Liver (tissue), 9 donors: ENCODE results near the gene ADPRH. TPM values are rescaled to one million over a fixed set of nuclear protein-coding genes. Genes with fewer than 3 reads are reported as not detected.

ENCODE experiments used
- DNase-seq: peaks from one replicate; pipeline ENCODE4 v3.0.0-alpha.2; 2017; ENCODE audit warnings: low spot score
- H3K27ac ChIP-seq, 2 donors: one replicate each; pipeline ENCODE4 v1.7.0; 2013; ENCODE audit warnings: inconsistent platforms in 2 of 2, low read length in 2 of 2, control low read depth in 1 of 2, low read depth in 1 of 2, mild to moderate bottlenecking in 1 of 2
- H3K27me3 ChIP-seq, 4 donors: one replicate each; pipeline versions ENCODE4 v1.6.1 to v1.7.0; 2013; ENCODE audit warnings: low read length in 3 of 4, inconsistent platforms in 1 of 4, mild to moderate bottlenecking in 1 of 4, moderate library complexity in 1 of 4; ENCODE audit not compliant: control insufficient read depth in 4 of 4, insufficient read depth in 4 of 4
- H3K36me3 ChIP-seq, 4 donors: one replicate each; pipeline versions ENCODE4 v1.6.1 to v1.7.0; 2013; ENCODE audit warnings: low read length in 3 of 4, mild to moderate bottlenecking in 3 of 4, low read depth in 1 of 4, moderate library complexity in 1 of 4; ENCODE audit not compliant: control insufficient read depth in 4 of 4, insufficient read depth in 3 of 4
- H3K4me1 ChIP-seq, 4 donors: one replicate each; pipeline versions ENCODE4 v1.6.1 to v1.7.0; 2013; ENCODE audit warnings: low read length in 3 of 4, mild to moderate bottlenecking in 3 of 4, moderate library complexity in 1 of 4; ENCODE audit not compliant: control insufficient read depth in 4 of 4, insufficient read depth in 4 of 4
- H3K4me3 ChIP-seq, 3 donors: one replicate each; pipeline versions ENCODE4 v1.6.1 to v1.7.0; 2013; ENCODE audit warnings: low read length in 3 of 3, control low read depth in 1 of 3, low read depth in 1 of 3, mild to moderate bottlenecking in 1 of 3
- H3K9ac ChIP-seq, 2 donors: one replicate each; pipeline ENCODE4 v1.7.0; 2013; ENCODE audit warnings: low read length in 2 of 2, mild to moderate bottlenecking in 2 of 2, moderate library complexity in 2 of 2, control low read depth in 1 of 2, low read depth in 1 of 2
- H3K9me3 ChIP-seq, 4 donors: one replicate each; pipeline versions ENCODE4 v1.6.1 to v1.7.0; 2013; ENCODE audit warnings: low read length in 3 of 4; ENCODE audit not compliant: control insufficient read depth in 4 of 4
- ATF3 ChIP-seq: IDR thresholded peaks from 2 replicates; pipeline ENCODE4 v1.6.1; 2016; ENCODE audit warnings: antibody characterized with exemption
- CTCF ChIP-seq: fragments of 150-350 bp; IDR thresholded peaks from 2 replicates; pipeline ENCODE4 v1.5.1; 2017; ENCODE audit warnings: improper control_type of control experiment, low read depth, low read length; ENCODE audit not compliant: missing input control
- EGR1 ChIP-seq, 2 donors: IDR thresholded peaks; 2 replicates each; pipeline ENCODE4 v1.6.1; 2016 to 2018; ENCODE audit warnings: antibody characterized with exemption in 2 of 2, low read depth in 2 of 2
- FOXA1 ChIP-seq: IDR thresholded peaks from 2 replicates; pipeline ENCODE4 v1.6.1; 2016; ENCODE audit warnings: antibody characterized with exemption
- FOXA2 ChIP-seq: IDR thresholded peaks from 2 replicates; pipeline ENCODE4 v1.6.1; 2016; ENCODE audit warnings: antibody characterized with exemption
- HNF4A ChIP-seq, 2 donors: conservative IDR thresholded peaks; 2 replicates each; pipeline ENCODE4 v1.6.1; 2016; ENCODE audit warnings: antibody characterized with exemption in 2 of 2, mild to moderate bottlenecking in 2 of 2
- HNF4G ChIP-seq: IDR thresholded peaks from 2 replicates; pipeline ENCODE4 v1.6.1; 2016; ENCODE audit warnings: antibody characterized with exemption
- JUND ChIP-seq, 2 donors: IDR thresholded peaks; 2 replicates each; pipeline ENCODE4 v1.6.1; 2016; ENCODE audit warnings: antibody characterized with exemption in 2 of 2
- NR2F2 ChIP-seq: IDR thresholded peaks from 2 replicates; pipeline ENCODE4 v1.6.1; 2016; ENCODE audit warnings: antibody characterized with exemption
- RAD21 ChIP-seq, 2 donors: IDR thresholded peaks; 2 replicates each; pipeline ENCODE4 v1.6.1; 2016; ENCODE audit warnings: antibody characterized with exemption in 2 of 2, mild to moderate bottlenecking in 2 of 2
- RXRA ChIP-seq, 2 donors: IDR thresholded peaks; 2 replicates each; pipeline ENCODE4 v1.6.1; 2017 to 2018; ENCODE audit warnings: antibody characterized with exemption in 2 of 2, mild to moderate bottlenecking in 1 of 2
- SP1 ChIP-seq: IDR thresholded peaks from 2 replicates; pipeline ENCODE4 v1.6.1; 2018; ENCODE audit warnings: antibody characterized with exemption, mild to moderate bottlenecking
- TAF1 ChIP-seq: conservative IDR thresholded peaks from 2 replicates; pipeline ENCODE4 v1.6.1; 2016; ENCODE audit warnings: antibody characterized with exemption, mild to moderate bottlenecking
- YY1 ChIP-seq: IDR thresholded peaks from 2 replicates; pipeline ENCODE4 v1.6.1; 2016; ENCODE audit warnings: antibody characterized with exemption, mild to moderate bottlenecking
- WGBS: extraction: QIAGEN DNeasy Blood & Tissue Kit; methylation state at CpG from one replicate; pipeline ENCODE4 v1.1.7; 2013; 5-methylcytosine and 5-hydroxymethylcytosine counted together
- polyA plus RNA-seq, 2 donors: library from polyadenylated mRNA; stranded (reverse) in 1 of 2; unstranded in 1 of 2; fragments of 200-250 nt in 1 of 2; fragments of >200 nt in 1 of 2; fragmentation: Nextera tagmentation in 1 of 2; extraction: Ambion mirVana in 1 of 2; gene quantifications; one replicate each; pipeline versions ENCODE4 v1.2.1 to v1.2.3, GENCODE V29; 2013 to 2015
- total RNA-seq, 2 donors: library from RNA; depleted of rRNA; stranded (reverse); fragments of >200 nt; gene quantifications; one replicate each; pipeline ENCODE4 v1.2.3, GENCODE V29; 2014
- TF ChIP-seq, protein P1 (sequence below): IDR thresholded peaks from 2 replicates; pipeline ENCODE4 v1.6.1; 2016; ENCODE audit warnings: antibody characterized with exemption
- TF ChIP-seq, protein P2 (sequence below): IDR thresholded peaks from 2 replicates; pipeline ENCODE4 v1.6.1; 2016; ENCODE audit warnings: antibody characterized with exemption, mild to moderate bottlenecking
- donor health status: healthy.
- donor health status: healthy.
- donor health status: healthy.
- donor health status: healthy.
- donor health status: healthy.

ADPRH gene
- total and polyA plus RNA-seq, 4 donors = 0.89 to 3.8 (median 2.4) TPM

GRCh38 chr3:119543147-119543546, 36.1 kb upstream of the ADPRH start:
- TF ChIP-seq RAD21 (IDR thresholded peaks at IDR 0.05) = no peak
- TF ChIP-seq SP1 = no peak
- TF ChIP-seq EGR1 (IDR thresholded peaks at IDR 0.05; ENCODE audit: low read depth in 2 of 2) = no peak
- TF ChIP-seq FOXA1 = no peak
- TF ChIP-seq, protein P1, sequence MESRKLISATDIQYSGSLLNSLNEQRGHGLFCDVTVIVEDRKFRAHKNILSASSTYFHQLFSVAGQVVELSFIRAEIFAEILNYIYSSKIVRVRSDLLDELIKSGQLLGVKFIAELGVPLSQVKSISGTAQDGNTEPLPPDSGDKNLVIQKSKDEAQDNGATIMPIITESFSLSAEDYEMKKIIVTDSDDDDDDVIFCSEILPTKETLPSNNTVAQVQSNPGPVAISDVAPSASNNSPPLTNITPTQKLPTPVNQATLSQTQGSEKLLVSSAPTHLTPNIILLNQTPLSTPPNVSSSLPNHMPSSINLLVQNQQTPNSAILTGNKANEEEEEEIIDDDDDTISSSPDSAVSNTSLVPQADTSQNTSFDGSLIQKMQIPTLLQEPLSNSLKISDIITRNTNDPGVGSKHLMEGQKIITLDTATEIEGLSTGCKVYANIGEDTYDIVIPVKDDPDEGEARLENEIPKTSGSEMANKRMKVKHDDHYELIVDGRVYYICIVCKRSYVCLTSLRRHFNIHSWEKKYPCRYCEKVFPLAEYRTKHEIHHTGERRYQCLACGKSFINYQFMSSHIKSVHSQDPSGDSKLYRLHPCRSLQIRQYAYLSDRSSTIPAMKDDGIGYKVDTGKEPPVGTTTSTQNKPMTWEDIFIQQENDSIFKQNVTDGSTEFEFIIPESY = no peak
- no peak for TF ChIP-seq TAF1
- TF ChIP-seq YY1 = no peak
- no peak for TF ChIP-seq HNF4A (conservative IDR thresholded peaks at IDR 0.05)
- no peak for TF ChIP-seq RXRA (IDR thresholded peaks at IDR 0.05)
- no peak for TF ChIP-seq ATF3
- 96% methylated on average over 7 of the region's 7 CpGs for WGBS

DNA sequence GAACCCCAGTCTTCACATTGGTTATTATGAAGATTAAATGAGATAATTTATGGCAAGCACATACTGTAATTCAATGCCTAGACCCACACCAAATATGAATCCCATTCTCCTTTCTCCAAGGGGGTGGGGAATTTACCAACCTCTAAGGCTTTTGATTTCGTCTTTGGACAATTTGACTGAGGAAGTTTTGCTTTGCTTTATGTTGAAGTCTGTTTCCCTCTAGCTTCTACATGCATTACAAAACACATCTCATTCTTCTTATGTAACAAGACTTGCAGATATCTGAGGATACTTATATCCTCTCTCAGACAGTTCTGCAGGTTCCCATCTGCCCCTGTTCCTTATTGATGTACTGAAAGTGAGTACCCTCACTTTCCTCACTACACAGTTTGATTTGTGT, 32.1 kb upstream of the ADPRH start:
- no peak for DNase-seq
- no peaks in the 10 kb centered on the region for H3K36me3 ChIP-seq
- no peak overlapping the region for H3K9ac ChIP-seq
- no peaks in the 10 kb centered on the region for H3K9me3 ChIP-seq
- H3K4me3 ChIP-seq = no peak overlapping the region
- TF ChIP-seq YY1 (no peak), RXRA (IDR thresholded peaks at IDR 0.05) (no peak), EGR1 (IDR thresholded peaks at IDR 0.05; ENCODE audit: low read depth in 2 of 2) (no peak), JUND (IDR thresholded peaks at IDR 0.05) (no peak), NR2F2 (no peak), SP1 (no peak), HNF4G (no peak), TAF1 (no peak), FOXA1 (no peak), FOXA2 (no peak), HNF4A (conservative IDR thresholded peaks at IDR 0.05) (no peak), CTCF (no peak), RAD21 (IDR thresholded peaks at IDR 0.05) (no peak)
- TF ChIP-seq, protein P2, sequence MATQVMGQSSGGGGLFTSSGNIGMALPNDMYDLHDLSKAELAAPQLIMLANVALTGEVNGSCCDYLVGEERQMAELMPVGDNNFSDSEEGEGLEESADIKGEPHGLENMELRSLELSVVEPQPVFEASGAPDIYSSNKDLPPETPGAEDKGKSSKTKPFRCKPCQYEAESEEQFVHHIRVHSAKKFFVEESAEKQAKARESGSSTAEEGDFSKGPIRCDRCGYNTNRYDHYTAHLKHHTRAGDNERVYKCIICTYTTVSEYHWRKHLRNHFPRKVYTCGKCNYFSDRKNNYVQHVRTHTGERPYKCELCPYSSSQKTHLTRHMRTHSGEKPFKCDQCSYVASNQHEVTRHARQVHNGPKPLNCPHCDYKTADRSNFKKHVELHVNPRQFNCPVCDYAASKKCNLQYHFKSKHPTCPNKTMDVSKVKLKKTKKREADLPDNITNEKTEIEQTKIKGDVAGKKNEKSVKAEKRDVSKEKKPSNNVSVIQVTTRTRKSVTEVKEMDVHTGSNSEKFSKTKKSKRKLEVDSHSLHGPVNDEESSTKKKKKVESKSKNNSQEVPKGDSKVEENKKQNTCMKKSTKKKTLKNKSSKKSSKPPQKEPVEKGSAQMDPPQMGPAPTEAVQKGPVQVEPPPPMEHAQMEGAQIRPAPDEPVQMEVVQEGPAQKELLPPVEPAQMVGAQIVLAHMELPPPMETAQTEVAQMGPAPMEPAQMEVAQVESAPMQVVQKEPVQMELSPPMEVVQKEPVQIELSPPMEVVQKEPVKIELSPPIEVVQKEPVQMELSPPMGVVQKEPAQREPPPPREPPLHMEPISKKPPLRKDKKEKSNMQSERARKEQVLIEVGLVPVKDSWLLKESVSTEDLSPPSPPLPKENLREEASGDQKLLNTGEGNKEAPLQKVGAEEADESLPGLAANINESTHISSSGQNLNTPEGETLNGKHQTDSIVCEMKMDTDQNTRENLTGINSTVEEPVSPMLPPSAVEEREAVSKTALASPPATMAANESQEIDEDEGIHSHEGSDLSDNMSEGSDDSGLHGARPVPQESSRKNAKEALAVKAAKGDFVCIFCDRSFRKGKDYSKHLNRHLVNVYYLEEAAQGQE = no peak
- TF ChIP-seq, protein P1 = no peak
- H3K27ac ChIP-seq = no peak overlapping the region
- H3K27me3 ChIP-seq = no peaks in the 10 kb centered on the region
- H3K4me1 ChIP-seq = no peaks in the 10 kb centered on the region
- 87% methylated on average over 1 of the region's 1 CpG for WGBS

More at GRCh38 chr3:119543147-119543546, 36.1 kb upstream of the ADPRH start:
- Histone ChIP-seq H3K4me1 (no peaks in the 10 kb centered on the region), H3K27ac (no peak overlapping the region), H3K36me3 (no peaks in the 10 kb centered on the region), H3K9me3 (no peaks in the 10 kb centered on the region), H3K27me3 (no peaks in the 10 kb centered on the region), H3K4me3 (no peak overlapping the region), H3K9ac (no peak overlapping the region)
- no peak for DNase-seq
